ENCODE results near the gene SDHAF2. TPM values are rescaled to one million over a fixed set of nuclear protein-coding genes. Genes with fewer than 3 reads are reported as not detected.

Gene SDHAF2
- total RNA-seq, 1 experiment from 2014 or later: 40.6 TPM

Other genes with a start within 250 kb of the SDHAF2 start
- gene PGA3, start 226.6 kb upstream of the SDHAF2 start, total RNA-seq (2014; rRNA removed; shearing (Covaris generic)): not detected in 2 replicates
- gene PGA4, start 207.8 kb upstream of the SDHAF2 start, total RNA-seq (2014; rRNA removed; shearing (Covaris generic)): 2.2 TPM in 1 of 2 replicates, not detected in the other
- 0.17 TPM in 1 of 2 replicates, not detected in the other for gene PGA5, start 188.9 kb upstream of the SDHAF2 start, total RNA-seq (2014; rRNA removed; shearing (Covaris generic))
- gene VWCE, start 134.8 kb upstream of the SDHAF2 start, total RNA-seq (2014; rRNA removed; shearing (Covaris generic)): 0.05 TPM in 1 of 2 replicates, not detected in the other
- 153 and 155 TPM in 2 replicates for gene DDB1, start 97.0 kb upstream of the SDHAF2 start, total RNA-seq (2014; rRNA removed; shearing (Covaris generic))
- 34.7 and 45.9 TPM in 2 replicates for gene TKFC, start 96.9 kb upstream of the SDHAF2 start, total RNA-seq (2014; rRNA removed; shearing (Covaris generic))
- 37.1 and 45.0 TPM in 2 replicates for gene CYB561A3, start 68.2 kb upstream of the SDHAF2 start, total RNA-seq (2014; rRNA removed; shearing (Covaris generic))
- gene TMEM138, start 67.8 kb upstream of the SDHAF2 start, total RNA-seq (2014; rRNA removed; shearing (Covaris generic)): 10.8 and 41.9 TPM in 2 replicates
- gene TMEM216, start 37.5 kb upstream of the SDHAF2 start, total RNA-seq (2014; rRNA removed; shearing (Covaris generic)): not detected in 2 replicates
- gene CPSF7, start 149 bp upstream of the SDHAF2 start, total RNA-seq (2014; rRNA removed; shearing (Covaris generic)): 26.9 and 34.3 TPM in 2 replicates
- gene LRRC10B, start 78.6 kb downstream of the SDHAF2 start, total RNA-seq (2014; rRNA removed; shearing (Covaris generic)): not detected in 2 replicates
- 0.12 and 0.26 TPM in 2 replicates for gene SYT7, start 151.0 kb downstream of the SDHAF2 start, total RNA-seq (2014; rRNA removed; shearing (Covaris generic))